Astrocyte (in vitro differentiated cells and primary cell): Measurements from ENCODE around the gene PYDC1. TPM values are rescaled to one million over a fixed set of nuclear protein-coding genes. Genes with fewer than 3 reads are reported as not detected.
"Not testable (repeated sequence)": the region's sequence is repeated elsewhere in the genome, so short reads cannot be mapped to it uniquely, and the experiment has no call there.

ENCODE experiments used
- DNase-seq: peaks from one replicate; pipeline ENCODE4 v3.0.0-alpha.2; 2010; ENCODE audit warnings: low read depth
- FAIRE-seq: peaks from 2 replicates; lab custom pipeline; 2011; peaks lifted over from hg19 to GRCh38; lab: Jason Lieb, UNC
- H2AFZ ChIP-seq: 2 replicates; pipeline ENCODE4 v1.6.0; 2012; ENCODE audit warnings: low read depth, low read length, inconsistent platforms
- H3K27ac ChIP-seq: 2 replicates; pipeline ENCODE4 v1.5.1; 2011; ENCODE audit warnings: low read depth, low read length, inconsistent platforms
- H3K27me3 ChIP-seq: 2 replicates; pipeline ENCODE4 v1.6.0; 2011; ENCODE audit warnings: low read length, inconsistent platforms; ENCODE audit not compliant: insufficient read depth
- H3K36me3 ChIP-seq: 2 replicates; pipeline ENCODE4 v1.5.1; 2011; ENCODE audit warnings: low read length, inconsistent platforms; ENCODE audit not compliant: insufficient read depth
- H3K4me1 ChIP-seq: 2 replicates; pipeline ENCODE4 v1.5.1; 2011; ENCODE audit warnings: low read length, inconsistent platforms; ENCODE audit not compliant: insufficient read depth
- H3K4me2 ChIP-seq: 2 replicates; pipeline ENCODE4 v1.6.0; 2012; ENCODE audit warnings: low read length, inconsistent platforms
- H3K4me3 ChIP-seq: 2 replicates; pipeline ENCODE4 v1.5.1; 2011; ENCODE audit warnings: low read depth, mild to moderate bottlenecking, low read length, inconsistent platforms; ENCODE audit not compliant: insufficient read depth
- H3K79me2 ChIP-seq: 2 replicates; pipeline ENCODE4 v1.6.0; 2012; ENCODE audit warnings: mild to moderate bottlenecking, low read length, inconsistent platforms; ENCODE audit not compliant: insufficient read depth
- H3K9ac ChIP-seq: 2 replicates; pipeline ENCODE4 v1.6.0; 2012; ENCODE audit warnings: mild to moderate bottlenecking, low read length, inconsistent platforms
- H3K9me3 ChIP-seq: 2 replicates; pipeline ENCODE4 v1.5.1; 2012; ENCODE audit warnings: low read depth, mild to moderate bottlenecking, low read length, inconsistent platforms; ENCODE audit not compliant: insufficient read depth
- H4K20me1 ChIP-seq: 2 replicates; pipeline ENCODE4 v1.6.0; 2012; ENCODE audit warnings: low read length, inconsistent platforms; ENCODE audit not compliant: insufficient read depth
- H3K27ac Mint-ChIP-seq: one replicate; pipeline ENCODE4 v1.8.0; 2021; ENCODE audit warnings: mild to moderate bottlenecking, mixed read lengths; ENCODE audit not compliant: unreplicated experiment
- H3K27me3 Mint-ChIP-seq: one replicate; pipeline ENCODE4 v1.8.0; 2021; ENCODE audit warnings: low read depth, mixed read lengths; ENCODE audit not compliant: unreplicated experiment
- H3K36me3 Mint-ChIP-seq: one replicate; pipeline ENCODE4 v1.8.0; 2021; ENCODE audit warnings: low read depth, mixed read lengths; ENCODE audit not compliant: unreplicated experiment
- H3K4me1 Mint-ChIP-seq: one replicate; pipeline ENCODE4 v1.8.0; 2021; ENCODE audit warnings: low read depth, mixed read lengths; ENCODE audit not compliant: unreplicated experiment
- H3K4me3 Mint-ChIP-seq: one replicate; pipeline ENCODE4 v1.8.0; 2021; ENCODE audit warnings: mild to moderate bottlenecking, moderate library complexity, mixed read lengths; ENCODE audit not compliant: unreplicated experiment
- H3K9me3 Mint-ChIP-seq: one replicate; pipeline ENCODE4 v1.8.0; 2021; ENCODE audit warnings: mild to moderate bottlenecking, mixed read lengths; ENCODE audit not compliant: unreplicated experiment
- CTCF ChIP-seq: IDR thresholded peaks from 2 replicates; pipeline ENCODE4 v1.5.1; 2011; ENCODE audit warnings: low read depth, mild to moderate bottlenecking, inconsistent platforms, low read length, moderate library complexity; ENCODE audit not compliant: insufficient read depth
- EZH2 ChIP-seq: IDR thresholded peaks from 2 replicates; pipeline ENCODE4 v1.6.1; 2012; ENCODE audit warnings: mild to moderate bottlenecking, low read length, inconsistent platforms; ENCODE audit not compliant: insufficient read depth
- total RNA-seq: library from RNA; stranded (reverse); gene quantifications from 2 replicates; pipeline ENCODE4 v1.2.1, GENCODE V29; 2021

PYDC1 gene
- total RNA-seq, 1 donor from 2014 or later = not detected

- peaks cover 11% of the 10 kb centered on the region for H3K4me1 Mint-ChIP-seq
- H3K4me3 ChIP-seq = no peak overlapping the region
- no peak overlapping the region for H3K4me3 Mint-ChIP-seq
- H3K9me3 ChIP-seq = no peaks in the 10 kb centered on the region
- H3K27ac ChIP-seq = no peak overlapping the region
- H3K9ac ChIP-seq = no peak overlapping the region
- H3K27ac Mint-ChIP-seq = no peak overlapping the region
- H3K27me3 ChIP-seq = no peaks in the 10 kb centered on the region
- peaks cover 75% of the 10 kb centered on the region for H4K20me1 ChIP-seq
- H3K36me3 Mint-ChIP-seq = peaks cover 25% of the 10 kb centered on the region
- peaks cover 32% of the 10 kb centered on the region for H3K36me3 ChIP-seq
- no peak for TF ChIP-seq EZH2
- TF ChIP-seq CTCF = no peak
- H3K27me3 Mint-ChIP-seq = no peaks in the 10 kb centered on the region
- DNase-seq (no peak), FAIRE-seq (no peak)
- H3K4me2 ChIP-seq = no peak overlapping the region
- H3K79me2 ChIP-seq = peaks cover 14% of the 10 kb centered on the region
- H2AFZ ChIP-seq = no peak overlapping the region
- H3K9me3 Mint-ChIP-seq = no peaks in the 10 kb centered on the region
- peaks cover 7% of the 10 kb centered on the region for H3K4me1 ChIP-seq
These were observed 18.6 kb downstream of the PYDC1 start for GRCh38 chr16:31198207-31198882.

DNA sequence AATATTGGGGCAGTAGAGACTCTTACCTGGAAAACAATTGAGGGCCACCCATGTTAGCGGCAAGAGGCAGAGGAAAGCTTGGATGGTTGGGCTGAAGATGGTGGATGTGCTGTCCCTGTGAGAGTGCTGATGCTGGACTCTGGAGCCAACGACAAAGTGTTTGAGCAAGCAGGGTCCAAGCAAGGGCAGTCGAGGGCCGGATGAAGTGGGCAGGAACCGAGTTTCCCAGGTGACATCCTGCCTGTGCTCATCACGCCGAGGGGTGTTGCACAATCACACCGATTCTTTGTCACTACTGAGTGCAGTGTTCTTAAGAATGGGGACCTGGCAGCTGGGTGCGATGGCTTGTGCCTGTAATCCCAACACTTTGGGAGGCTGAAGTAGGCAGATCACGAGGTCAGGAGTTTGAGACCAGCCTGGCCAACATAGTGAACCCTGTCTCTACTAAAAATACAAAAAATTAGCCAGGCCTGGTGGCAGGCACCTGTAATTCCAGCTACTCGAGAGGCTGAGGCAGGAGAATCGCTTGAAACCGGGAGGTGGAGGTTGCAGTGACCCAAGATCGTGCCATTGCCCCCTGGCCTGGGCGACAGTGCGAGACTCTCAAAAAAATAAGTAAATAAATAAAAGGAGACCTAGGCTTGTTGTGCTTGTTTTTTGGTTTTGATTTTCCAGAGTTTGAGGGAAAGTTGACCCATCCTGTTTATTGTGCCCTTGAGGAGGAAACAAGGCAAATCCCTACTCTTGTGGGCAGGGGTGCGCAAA lies 20.4 kb downstream of the PYDC1 start:
- peaks cover 5% of the 10 kb centered on the region for H3K4me1 ChIP-seq
- FAIRE-seq (no peak), DNase-seq (no peak)
- peaks cover 29% of the 10 kb centered on the region for H3K36me3 Mint-ChIP-seq
- no peak overlapping the region for H3K27ac Mint-ChIP-seq
- no peaks in the 10 kb centered on the region for H3K27me3 Mint-ChIP-seq
- H3K9ac ChIP-seq = no peak overlapping the region
- H3K27me3 ChIP-seq = no peaks in the 10 kb centered on the region
- H3K9me3 ChIP-seq = no peaks in the 10 kb centered on the region
- H3K9me3 Mint-ChIP-seq = no peaks in the 10 kb centered on the region
- no peak overlapping the region for H3K4me3 Mint-ChIP-seq
- no peak overlapping the region for H2AFZ ChIP-seq
- H3K4me2 ChIP-seq = no peak overlapping the region
- no peak overlapping the region for H3K27ac ChIP-seq
- no peak overlapping the region for H3K4me3 ChIP-seq
- TF ChIP-seq CTCF (no peak), EZH2 (no peak)
- peaks cover 91% of the 10 kb centered on the region for H4K20me1 ChIP-seq
- H3K4me1 Mint-ChIP-seq = peaks cover 6% of the 10 kb centered on the region
- H3K79me2 ChIP-seq = peaks cover 23% of the 10 kb centered on the region
- H3K36me3 ChIP-seq = peaks cover 50% of the 10 kb centered on the region

GRCh38 chr16:31195861-31196260 lies 21.1 kb downstream of the PYDC1 start:
- not testable (repeated sequence) for H3K27ac Mint-ChIP-seq, H3K4me1 Mint-ChIP-seq, H3K9me3 Mint-ChIP-seq, H3K4me3 Mint-ChIP-seq, FAIRE-seq, H3K9ac ChIP-seq, H3K4me3 ChIP-seq, H3K4me1 ChIP-seq, H3K4me2 ChIP-seq, DNase-seq, H3K27me3 ChIP-seq, H3K9me3 ChIP-seq, H3K27me3 Mint-ChIP-seq, H2AFZ ChIP-seq, H3K27ac ChIP-seq
- Histone ChIP-seq H4K20me1 (peaks cover 91% of the 10 kb centered on the region), H3K79me2 (peaks cover 27% of the 10 kb centered on the region), H3K36me3 (peaks cover 55% of the 10 kb centered on the region)
- peaks cover 32% of the 10 kb centered on the region for H3K36me3 Mint-ChIP-seq
